Mucosa of stomach (tissue), 1 donor: Measurements from ENCODE around the gene PTGR2.
A peak's percentile ranks its signal among the peaks of the same experiment; 100 is the strongest.
"Not testable (repeated sequence)": the region's sequence is repeated elsewhere in the genome, so short reads cannot be mapped to it uniquely, and the experiment has no call there.

Source experiments
- H3K27me3 ChIP-seq: one replicate; pipeline ENCODE4 v1.7.0; 2013; ENCODE audit warnings: mild to moderate bottlenecking, low read length; ENCODE audit not compliant: control insufficient read depth, insufficient read depth
- H3K36me3 ChIP-seq: one replicate; pipeline ENCODE4 v1.7.0; 2013; ENCODE audit warnings: low read length; ENCODE audit not compliant: control insufficient read depth, insufficient read depth
- H3K4me1 ChIP-seq: one replicate; pipeline ENCODE4 v1.7.0; 2013; ENCODE audit warnings: mild to moderate bottlenecking, low read length; ENCODE audit not compliant: control insufficient read depth, insufficient read depth
- H3K4me3 ChIP-seq: one replicate; pipeline ENCODE4 v1.7.0; 2013; ENCODE audit warnings: low read length
- H3K9ac ChIP-seq: one replicate; pipeline ENCODE4 v1.7.0; 2013; ENCODE audit warnings: mild to moderate bottlenecking, low read length, moderate library complexity
- H3K9me3 ChIP-seq: one replicate; pipeline ENCODE4 v1.7.0; 2013; ENCODE audit warnings: mild to moderate bottlenecking, low read length, moderate library complexity; ENCODE audit not compliant: control insufficient read depth
- donor health status: Pancreatic carcinoma.

Gene PTGR2

GRCh38 chr14:73838293-73839034 lies 13.2 kb upstream of the PTGR2 start:
- H3K9me3 ChIP-seq, H3K9ac ChIP-seq, H3K27me3 ChIP-seq, H3K4me1 ChIP-seq, H3K4me3 ChIP-seq, H3K36me3 ChIP-seq: not testable (repeated sequence)

GRCh38 chr14:73842201-73842600 lies 9.4 kb upstream of the PTGR2 start:
- Histone ChIP-seq H3K9me3 (no peaks in the 10 kb centered on the region), H3K27me3 (no peaks in the 10 kb centered on the region), H3K36me3 (no peaks in the 10 kb centered on the region), H3K4me3 (no peak overlapping the region), H3K9ac (no peak overlapping the region), H3K4me1 (no peaks in the 10 kb centered on the region)

- Histone ChIP-seq H3K36me3 (no peaks in the 10 kb centered on the region), H3K4me3 (no peak overlapping the region), H3K4me1 (no peaks in the 10 kb centered on the region), H3K9me3 (no peaks in the 10 kb centered on the region), H3K9ac (no peak overlapping the region), H3K27me3 (no peaks in the 10 kb centered on the region)
Observed at GRCh38 chr14:73842851-73843250, 8.8 kb upstream of the PTGR2 start.

- H3K27me3 ChIP-seq: no peaks in the 10 kb centered on the region
- no peaks in the 10 kb centered on the region for H3K9me3 ChIP-seq
- no peaks in the 10 kb centered on the region for H3K4me1 ChIP-seq
- no peak overlapping the region for H3K9ac ChIP-seq
- H3K4me3 ChIP-seq: no peak overlapping the region
- H3K36me3 ChIP-seq: no peaks in the 10 kb centered on the region
Observed at GRCh38 chr14:73843296-73843695, 8.3 kb upstream of the PTGR2 start.

GRCh38 chr14:73846947-73847346 lies 4.7 kb upstream of the PTGR2 start:
- H3K27me3 ChIP-seq: no peaks in the 10 kb centered on the region
- no peaks in the 10 kb centered on the region for H3K9me3 ChIP-seq
- peaks cover 4% of the 10 kb centered on the region for H3K4me1 ChIP-seq
- H3K4me3 ChIP-seq: no peak overlapping the region
- H3K36me3 ChIP-seq: no peaks in the 10 kb centered on the region
- H3K9ac ChIP-seq: no peak overlapping the region

- Histone ChIP-seq H3K36me3 (no peaks in the 10 kb centered on the region), H3K9me3 (no peaks in the 10 kb centered on the region), H3K9ac (peak overlapping the region; percentile 67), H3K4me1 (peaks cover 13% of the 10 kb centered on the region), H3K4me3 (peak overlapping the region; percentile 11), H3K27me3 (no peaks in the 10 kb centered on the region)
Observed at GRCh38 chr14:73851000-73851399, 631 bp upstream of the PTGR2 start.

GRCh38 chr14:73859145-73859544 lies 7.5 kb downstream of the PTGR2 start:
- no peaks in the 10 kb centered on the region for H3K36me3 ChIP-seq
- no peaks in the 10 kb centered on the region for H3K9me3 ChIP-seq
- no peaks in the 10 kb centered on the region for H3K27me3 ChIP-seq
- H3K4me1 ChIP-seq: no peaks in the 10 kb centered on the region
- no peak overlapping the region for H3K9ac ChIP-seq
- H3K4me3 ChIP-seq: no peak overlapping the region

- no peaks in the 10 kb centered on the region for H3K4me1 ChIP-seq
- H3K9me3 ChIP-seq: no peaks in the 10 kb centered on the region
- H3K9ac ChIP-seq: no peak overlapping the region
- no peaks in the 10 kb centered on the region for H3K36me3 ChIP-seq
- no peaks in the 10 kb centered on the region for H3K27me3 ChIP-seq
- H3K4me3 ChIP-seq: no peak overlapping the region
Observed at GRCh38 chr14:73861073-73861472, 9.4 kb downstream of the PTGR2 start.

- Histone ChIP-seq H3K4me3 (no peak overlapping the region), H3K9me3 (no peaks in the 10 kb centered on the region), H3K27me3 (no peaks in the 10 kb centered on the region), H3K4me1 (no peaks in the 10 kb centered on the region), H3K9ac (no peak overlapping the region), H3K36me3 (no peaks in the 10 kb centered on the region)
Observed at GRCh38 chr14:73862480-73862879, 10.8 kb downstream of the PTGR2 start.

GRCh38 chr14:73863209-73863608 lies 11.6 kb downstream of the PTGR2 start:
- Histone ChIP-seq H3K27me3 (no peaks in the 10 kb centered on the region), H3K36me3 (no peaks in the 10 kb centered on the region), H3K9me3 (no peaks in the 10 kb centered on the region), H3K4me3 (no peak overlapping the region), H3K4me1 (no peaks in the 10 kb centered on the region), H3K9ac (no peak overlapping the region)

- Histone ChIP-seq H3K9me3 (no peaks in the 10 kb centered on the region), H3K9ac (no peak overlapping the region), H3K27me3 (no peaks in the 10 kb centered on the region), H3K4me1 (no peaks in the 10 kb centered on the region), H3K36me3 (no peaks in the 10 kb centered on the region), H3K4me3 (no peak overlapping the region)
Observed at GRCh38 chr14:73865534-73866113, 14.0 kb downstream of the PTGR2 start.

GRCh38 chr14:73869754-73870153 lies 18.1 kb downstream of the PTGR2 start:
- not testable (repeated sequence) for H3K9me3 ChIP-seq, H3K4me1 ChIP-seq, H3K27me3 ChIP-seq, H3K4me3 ChIP-seq, H3K9ac ChIP-seq, H3K36me3 ChIP-seq
